Peyer's patch (tissue), 4 donors: ENCODE data around the gene ZSWIM5.

Source experiments
- CTCF ChIP-seq, 6 experiments: fragments of 450-650 bp in 4 of 6; fragments of 200-600 bp in 2 of 6; sonication (generic) in 1 of 6; IDR thresholded peaks; one replicate each; pipeline ENCODE4 v1.5.1; 2017 to 2019; ENCODE audit warnings: antibody characterized with exemption in 6 of 6, mild to moderate bottlenecking in 3 of 6, moderate library complexity in 1 of 6
- POLR2A ChIP-seq, 2 donors: fragments of 450-650 bp; IDR thresholded peaks; one replicate each; pipeline ENCODE4 v1.5.1; 2017; ENCODE audit warnings: antibody characterized with exemption in 2 of 2, mild to moderate bottlenecking in 2 of 2, moderate library complexity in 2 of 2

DNA sequence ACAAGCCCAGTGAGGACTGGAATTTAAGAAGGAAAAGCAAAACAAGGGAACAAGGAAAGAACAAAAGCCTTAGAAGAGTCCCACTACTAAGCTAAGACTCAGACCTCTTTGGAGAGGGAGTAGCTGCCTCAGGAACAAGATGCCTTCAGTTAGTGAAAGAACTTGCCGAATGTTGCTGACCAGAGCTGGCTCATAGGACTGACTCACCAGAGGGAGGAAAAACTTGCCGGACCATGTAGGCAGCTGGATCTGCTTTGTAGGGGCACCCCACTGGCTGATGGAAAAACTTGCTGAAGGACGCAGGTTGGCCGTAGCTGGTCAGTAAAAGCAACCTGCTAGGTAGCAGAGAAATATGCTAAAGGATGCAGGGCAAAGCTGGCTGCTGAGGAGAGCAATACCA lies 15.3 kb upstream of the ZSWIM5 start:
- TF ChIP-seq CTCF (IDR thresholded peaks at IDR 0.05), result no peak
- TF ChIP-seq POLR2A (IDR thresholded peaks at IDR 0.05), result no peak
